AG10803 (cell line): Measurements from ENCODE around the gene RRAD.

Experiments
- DNase-seq: peaks from one replicate; pipeline ENCODE4 v3.0.0; 2010; ENCODE audit warnings: low read depth
- H3K4me3 ChIP-seq: 2 replicates; pipeline ENCODE4 v1.5.1; 2011; ENCODE audit warnings: mild to moderate bottlenecking, low read length, control low read depth
- TF ChIP-seq, protein P1 (sequence below): conservative IDR thresholded peaks from 2 replicates; pipeline ENCODE4 v1.5.1; 2011; ENCODE audit warnings: mild to moderate bottlenecking, low read length, control low read depth, inconsistent platforms

RRAD gene

DNA sequence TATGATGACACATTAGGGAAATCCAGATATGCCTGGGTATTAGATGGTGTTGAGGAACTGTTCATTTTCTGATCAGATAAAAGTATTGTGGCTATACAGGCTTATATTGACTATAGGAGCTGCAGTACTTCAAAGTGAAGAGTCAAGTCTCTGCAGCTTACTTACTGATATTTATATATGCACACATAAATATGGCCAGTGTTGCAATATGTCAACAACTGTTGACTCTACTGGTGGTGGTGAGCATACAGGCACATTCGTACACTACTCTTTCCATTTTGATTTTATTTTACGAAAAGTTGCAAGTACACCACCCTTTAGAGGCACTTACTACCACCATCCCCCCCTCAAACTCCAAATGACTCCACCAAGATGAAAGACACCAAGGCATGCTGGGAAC is 6.3 kb upstream of the RRAD start:
- TF ChIP-seq, protein P1, sequence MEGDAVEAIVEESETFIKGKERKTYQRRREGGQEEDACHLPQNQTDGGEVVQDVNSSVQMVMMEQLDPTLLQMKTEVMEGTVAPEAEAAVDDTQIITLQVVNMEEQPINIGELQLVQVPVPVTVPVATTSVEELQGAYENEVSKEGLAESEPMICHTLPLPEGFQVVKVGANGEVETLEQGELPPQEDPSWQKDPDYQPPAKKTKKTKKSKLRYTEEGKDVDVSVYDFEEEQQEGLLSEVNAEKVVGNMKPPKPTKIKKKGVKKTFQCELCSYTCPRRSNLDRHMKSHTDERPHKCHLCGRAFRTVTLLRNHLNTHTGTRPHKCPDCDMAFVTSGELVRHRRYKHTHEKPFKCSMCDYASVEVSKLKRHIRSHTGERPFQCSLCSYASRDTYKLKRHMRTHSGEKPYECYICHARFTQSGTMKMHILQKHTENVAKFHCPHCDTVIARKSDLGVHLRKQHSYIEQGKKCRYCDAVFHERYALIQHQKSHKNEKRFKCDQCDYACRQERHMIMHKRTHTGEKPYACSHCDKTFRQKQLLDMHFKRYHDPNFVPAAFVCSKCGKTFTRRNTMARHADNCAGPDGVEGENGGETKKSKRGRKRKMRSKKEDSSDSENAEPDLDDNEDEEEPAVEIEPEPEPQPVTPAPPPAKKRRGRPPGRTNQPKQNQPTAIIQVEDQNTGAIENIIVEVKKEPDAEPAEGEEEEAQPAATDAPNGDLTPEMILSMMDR = no peak
- DNase-seq = no peak

DNA sequence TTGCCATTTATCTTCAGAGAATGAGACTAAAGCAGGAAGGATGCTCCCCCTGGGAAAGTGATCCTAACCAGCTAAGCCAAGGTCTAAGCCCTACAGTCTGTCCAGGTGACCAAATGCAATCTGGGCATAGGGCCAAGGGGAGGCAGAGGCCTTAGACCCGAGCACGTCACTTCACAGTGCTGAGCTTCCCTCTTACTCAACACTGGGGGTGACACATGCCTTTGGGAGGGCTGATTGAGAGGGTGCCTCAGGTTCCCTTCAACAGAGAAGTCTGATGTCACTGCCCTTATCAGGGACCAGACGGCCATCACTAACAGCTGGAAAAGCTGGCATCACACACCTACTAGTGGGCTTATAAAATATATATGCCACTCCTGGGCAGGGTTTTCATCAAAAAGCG is 4.9 kb upstream of the RRAD start:
- peak; percentile 29 for DNase-seq

More for the DNA sequence above, 6.3 kb upstream of the RRAD start:
- H3K4me3 ChIP-seq = no peak overlapping the region

DNA sequence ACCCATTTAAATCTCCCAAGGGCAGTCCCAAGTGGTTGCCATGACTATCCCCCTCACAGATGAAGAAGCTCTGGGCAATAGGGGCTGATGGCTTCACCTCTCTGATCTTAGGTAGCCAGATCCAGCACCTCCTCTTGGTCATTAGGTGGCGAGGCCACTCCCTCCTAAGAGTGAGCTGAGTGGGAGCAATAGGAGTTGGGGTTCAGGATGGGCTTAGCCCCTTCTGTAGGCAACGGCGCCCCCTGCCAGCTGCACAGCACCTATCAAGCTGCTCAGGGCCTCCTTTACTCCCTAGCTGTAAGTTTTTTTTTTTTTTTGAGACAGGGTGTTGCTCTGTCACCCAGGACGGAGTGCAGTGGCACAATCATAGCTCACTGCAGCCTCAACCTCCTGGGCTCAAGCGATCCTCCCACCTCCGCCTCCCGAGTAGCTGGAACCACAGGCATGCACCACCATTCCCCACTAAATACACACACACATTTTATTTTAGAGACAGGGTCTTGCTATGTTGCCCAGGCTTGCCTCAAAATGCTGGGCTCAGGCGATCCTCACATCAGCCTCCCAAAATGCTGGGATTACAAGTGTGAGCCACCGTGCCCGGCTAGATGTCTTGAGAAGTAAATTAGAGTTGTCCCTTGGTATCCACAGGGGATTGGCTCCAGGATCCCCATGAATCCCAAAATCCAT is 3.5 kb upstream of the RRAD start:
- peak; percentile 29 for DNase-seq
- TF ChIP-seq, protein P1 = peak; percentile 33
- H3K4me3 ChIP-seq = no peak overlapping the region

More for the DNA sequence above, 4.9 kb upstream of the RRAD start:
- TF ChIP-seq, protein P1 = no peak
- H3K4me3 ChIP-seq = no peak overlapping the region

DNA sequence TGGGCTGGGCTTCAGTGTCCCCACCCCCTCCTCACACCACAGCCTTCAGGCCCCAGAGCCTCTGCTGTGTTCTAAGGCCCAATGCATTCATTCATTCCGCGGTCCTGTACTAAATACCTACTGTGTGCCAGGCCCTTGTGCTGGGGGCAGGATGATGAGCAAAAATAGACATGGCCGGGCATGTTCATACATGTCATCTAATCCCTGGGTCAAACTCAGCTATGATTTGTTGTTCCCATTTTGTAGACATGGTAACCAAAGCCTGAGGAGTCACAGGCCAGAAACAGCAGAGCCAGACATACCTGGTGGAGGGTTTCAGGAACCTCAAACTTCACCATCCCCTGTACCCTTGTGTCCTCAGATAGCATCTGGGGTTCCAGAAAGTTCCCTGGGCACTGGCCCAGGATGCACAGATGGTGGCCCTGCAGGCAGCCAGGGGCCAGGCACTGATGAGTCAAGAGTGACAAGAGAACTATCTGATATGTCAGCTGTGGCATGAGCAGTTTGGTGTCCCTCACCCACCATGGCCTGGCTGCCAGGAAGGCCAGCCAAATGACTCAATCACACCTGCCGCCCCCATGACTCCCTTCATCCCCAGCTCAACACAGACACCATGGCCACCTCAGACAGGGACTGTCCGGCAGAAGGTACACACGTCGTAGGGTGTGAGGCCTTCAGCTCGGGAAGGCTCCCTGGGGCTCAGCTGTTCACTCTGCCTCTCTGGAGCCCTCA is 2.7 kb upstream of the RRAD start:
- DNase-seq = peak; percentile 41
- H3K4me3 ChIP-seq = no peak overlapping the region
- TF ChIP-seq, protein P1 = no peak

DNA sequence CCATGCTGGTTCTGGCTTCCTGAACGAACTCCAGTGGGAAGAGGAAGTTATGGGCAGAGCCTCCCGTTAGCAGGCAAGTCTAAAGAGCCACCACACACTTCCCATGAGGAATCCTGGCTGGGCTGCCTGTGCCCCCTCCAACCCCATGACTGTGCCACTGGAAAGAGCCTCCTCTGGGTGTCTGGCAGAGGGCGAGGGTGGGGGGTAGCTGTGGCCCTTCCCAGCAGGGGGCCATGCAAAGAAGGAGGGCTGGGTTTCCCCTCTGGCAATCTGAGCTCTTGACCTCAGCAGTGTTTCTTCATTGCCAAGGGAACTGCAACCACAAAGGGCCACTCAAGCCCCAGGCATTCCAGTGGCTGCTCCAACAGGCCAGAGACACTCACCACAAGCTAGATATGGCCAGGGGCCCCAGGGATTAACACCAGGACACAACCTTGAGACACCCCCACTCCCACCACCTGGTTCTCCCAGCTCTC is 1.7 kb upstream of the RRAD start:
- peak; percentile 94 for DNase-seq
- TF ChIP-seq, protein P1 = 0 out of 2 replicates have a peak, but pooled peaks have one; percentile 10
- no peak overlapping the region for H3K4me3 ChIP-seq

DNA sequence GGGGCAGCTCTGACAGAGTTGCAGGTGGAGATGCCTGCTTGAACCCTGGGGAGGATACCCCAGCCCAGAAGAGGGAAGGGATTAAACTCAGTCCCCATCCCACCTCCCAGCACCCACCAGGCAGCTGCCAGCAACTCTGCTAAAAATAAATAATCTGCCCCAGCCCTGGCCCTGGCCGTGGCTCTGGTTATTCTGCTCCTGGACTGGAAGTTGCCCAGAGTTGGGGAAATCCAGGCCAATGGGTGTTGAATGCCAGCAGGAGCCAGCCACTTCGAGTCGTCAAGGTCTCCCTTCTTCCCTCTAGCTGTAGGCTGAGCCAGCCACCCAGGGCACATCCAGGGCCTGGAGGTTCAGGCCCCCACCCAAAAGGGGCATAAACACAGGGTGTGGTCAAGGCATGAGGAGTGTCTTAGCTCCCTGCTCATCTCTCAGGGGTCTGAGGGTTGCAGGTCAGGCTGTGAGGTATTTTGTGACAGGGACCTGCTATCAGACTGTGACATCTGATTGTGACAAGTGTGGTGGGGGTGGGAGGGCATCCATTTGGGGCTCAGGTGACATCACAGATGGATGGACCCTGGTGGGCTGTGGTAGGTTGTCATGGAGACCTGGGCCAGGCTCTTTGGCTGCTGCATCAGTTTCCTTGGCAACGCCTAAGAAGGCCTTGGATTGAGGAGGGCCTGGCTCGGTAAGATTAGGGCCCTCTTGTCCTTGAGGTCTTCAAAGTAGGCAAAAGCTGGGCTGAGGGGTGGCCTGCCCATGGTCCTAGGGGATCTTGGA is 1.0 kb upstream of the RRAD start:
- DNase-seq = no peak
- TF ChIP-seq, protein P1 = no peak
- H3K4me3 ChIP-seq = no peak overlapping the region
